Measurements from ENCODE around the gene CDCA8. TPM values are rescaled to one million over a fixed set of nuclear protein-coding genes. Genes with fewer than 3 reads are reported as not detected.

CDCA8 gene
- total RNA-seq, 1 experiment from 2014 or later: 57.9 TPM

DNA sequence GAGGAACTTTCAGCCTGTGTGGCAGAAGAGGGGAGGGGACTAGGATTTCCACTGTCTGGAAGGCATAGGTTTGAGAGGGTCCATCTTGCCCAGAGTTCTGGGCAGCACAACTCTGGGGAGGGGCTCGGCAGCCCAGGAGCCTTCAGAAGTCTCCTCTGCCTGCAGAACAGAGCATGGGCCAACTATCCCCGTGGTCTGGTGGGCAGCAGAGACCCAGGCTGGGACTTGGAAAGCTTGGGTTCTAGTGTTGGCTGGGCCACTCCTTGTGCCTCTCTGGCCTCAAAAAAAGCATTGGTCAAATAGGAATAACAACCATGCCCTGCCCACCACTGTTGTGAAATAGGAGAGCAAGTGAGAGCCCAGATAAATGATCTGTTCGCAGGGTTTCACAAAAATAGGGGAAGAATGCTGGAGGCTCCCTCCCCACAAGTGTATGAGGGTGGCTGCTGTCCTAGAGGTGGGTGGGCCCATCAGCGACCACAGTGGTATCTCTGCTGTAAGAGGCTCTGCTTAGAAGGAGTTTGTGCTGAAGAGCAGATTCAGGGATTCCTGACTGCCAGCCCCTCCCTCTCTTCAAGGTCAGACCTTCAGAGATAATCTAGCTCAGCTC is 63.7 kb downstream of the CDCA8 start:
- H3K9me3 ChIP-seq (ENCODE audit: insufficient read depth, low read depth): no peaks in the 10 kb centered on the region
- BruUV-seq (replicated peaks): no TSS peak
- no peaks in the 10 kb centered on the region for H3K9me2 ChIP-seq (ENCODE audit: insufficient read depth)
- H3K4me1 ChIP-seq (replicated peaks; ENCODE audit: insufficient read depth): no peaks in the 10 kb centered on the region
- no peak overlapping the region for H2AFZ ChIP-seq
- peaks cover 6% of the 10 kb centered on the region; the same call in 1 of the 2 replicates for H3F3A ChIP-seq (ENCODE audit: insufficient read depth, low read depth)
- no peak for TF ChIP-seq EZH2 (IDR thresholded peaks at IDR 0.05; ENCODE audit: low read depth)
- TF ChIP-seq, protein P1, sequence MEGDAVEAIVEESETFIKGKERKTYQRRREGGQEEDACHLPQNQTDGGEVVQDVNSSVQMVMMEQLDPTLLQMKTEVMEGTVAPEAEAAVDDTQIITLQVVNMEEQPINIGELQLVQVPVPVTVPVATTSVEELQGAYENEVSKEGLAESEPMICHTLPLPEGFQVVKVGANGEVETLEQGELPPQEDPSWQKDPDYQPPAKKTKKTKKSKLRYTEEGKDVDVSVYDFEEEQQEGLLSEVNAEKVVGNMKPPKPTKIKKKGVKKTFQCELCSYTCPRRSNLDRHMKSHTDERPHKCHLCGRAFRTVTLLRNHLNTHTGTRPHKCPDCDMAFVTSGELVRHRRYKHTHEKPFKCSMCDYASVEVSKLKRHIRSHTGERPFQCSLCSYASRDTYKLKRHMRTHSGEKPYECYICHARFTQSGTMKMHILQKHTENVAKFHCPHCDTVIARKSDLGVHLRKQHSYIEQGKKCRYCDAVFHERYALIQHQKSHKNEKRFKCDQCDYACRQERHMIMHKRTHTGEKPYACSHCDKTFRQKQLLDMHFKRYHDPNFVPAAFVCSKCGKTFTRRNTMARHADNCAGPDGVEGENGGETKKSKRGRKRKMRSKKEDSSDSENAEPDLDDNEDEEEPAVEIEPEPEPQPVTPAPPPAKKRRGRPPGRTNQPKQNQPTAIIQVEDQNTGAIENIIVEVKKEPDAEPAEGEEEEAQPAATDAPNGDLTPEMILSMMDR (conservative IDR thresholded peaks at IDR 0.05): no peak
- H3K79me2 ChIP-seq (ENCODE audit: low read depth): no peaks in the 10 kb centered on the region
- no peak overlapping the region for H3K4me2 ChIP-seq
- H3K36me3 ChIP-seq (ENCODE audit: low read depth): no peaks in the 10 kb centered on the region
- intact Hi-C loops (cut with micrococcal nuclease; ENCODE audit: unreplicated experiment): loop anchor here (10.0 kb wide), 1 partner anchor 61 kb away; the partner anchor contains the start of gene CDCA8
- ChIA-PET POLR2A (ENCODE audit: unreplicated experiment) (no interaction called here), CTCF (no interaction called here)
- no peak overlapping the region for H3K4me3 ChIP-seq
- peaks cover 34% of the 10 kb centered on the region for H3K27me3 ChIP-seq (ENCODE audit: insufficient read depth, low read depth)
- no peak overlapping the region for H3K27ac ChIP-seq
- H4K20me1 ChIP-seq (ENCODE audit: insufficient read depth): no peaks in the 10 kb centered on the region
- DNase-seq: no peak

Other genes starting within 250 kb of the CDCA8 start
- gene ZC3H12A, start 217.9 kb upstream of the CDCA8 start, total RNA-seq (2021): 18.7 and 18.9 TPM in 2 replicates
- 72.3 and 88.7 TPM in 2 replicates for gene MEAF6, start 177.8 kb upstream of the CDCA8 start, total RNA-seq (2021)
- gene SNIP1, start 138.2 kb upstream of the CDCA8 start, total RNA-seq (2021): 23.5 and 32.5 TPM in 2 replicates
- gene DNALI1, start 135.6 kb upstream of the CDCA8 start, total RNA-seq (2021): not detected in 2 replicates
- gene GNL2, start 96.6 kb upstream of the CDCA8 start, total RNA-seq (2021): 51.3 and 51.9 TPM in 2 replicates
- gene RSPO1, start 57.6 kb upstream of the CDCA8 start, total RNA-seq (2021): not detected in 2 replicates
- gene EPHA10, start 72.6 kb downstream of the CDCA8 start, total RNA-seq (2021): 7.6 and 12.1 TPM in 2 replicates
- gene MANEAL, start 101.3 kb downstream of the CDCA8 start, total RNA-seq (2021): 11.3 and 13.1 TPM in 2 replicates
- gene C1orf122, start 115.3 kb downstream of the CDCA8 start, total RNA-seq (2021): 51.8 and 75.8 TPM in 2 replicates
- 13.2 and 16.0 TPM in 2 replicates for gene YRDC, start 115.7 kb downstream of the CDCA8 start, total RNA-seq (2021)
- gene MTF1, start 167.1 kb downstream of the CDCA8 start, total RNA-seq (2021): 22.1 and 22.5 TPM in 2 replicates

Data from PC-9 (cell line).